ENCODE results near the gene IP6K3. TPM values are rescaled to one million over a fixed set of nuclear protein-coding genes. Genes with fewer than 3 reads are reported as not detected.

IP6K3 gene
- total RNA-seq, 1 experiment from 2014 or later = not detected

DNA sequence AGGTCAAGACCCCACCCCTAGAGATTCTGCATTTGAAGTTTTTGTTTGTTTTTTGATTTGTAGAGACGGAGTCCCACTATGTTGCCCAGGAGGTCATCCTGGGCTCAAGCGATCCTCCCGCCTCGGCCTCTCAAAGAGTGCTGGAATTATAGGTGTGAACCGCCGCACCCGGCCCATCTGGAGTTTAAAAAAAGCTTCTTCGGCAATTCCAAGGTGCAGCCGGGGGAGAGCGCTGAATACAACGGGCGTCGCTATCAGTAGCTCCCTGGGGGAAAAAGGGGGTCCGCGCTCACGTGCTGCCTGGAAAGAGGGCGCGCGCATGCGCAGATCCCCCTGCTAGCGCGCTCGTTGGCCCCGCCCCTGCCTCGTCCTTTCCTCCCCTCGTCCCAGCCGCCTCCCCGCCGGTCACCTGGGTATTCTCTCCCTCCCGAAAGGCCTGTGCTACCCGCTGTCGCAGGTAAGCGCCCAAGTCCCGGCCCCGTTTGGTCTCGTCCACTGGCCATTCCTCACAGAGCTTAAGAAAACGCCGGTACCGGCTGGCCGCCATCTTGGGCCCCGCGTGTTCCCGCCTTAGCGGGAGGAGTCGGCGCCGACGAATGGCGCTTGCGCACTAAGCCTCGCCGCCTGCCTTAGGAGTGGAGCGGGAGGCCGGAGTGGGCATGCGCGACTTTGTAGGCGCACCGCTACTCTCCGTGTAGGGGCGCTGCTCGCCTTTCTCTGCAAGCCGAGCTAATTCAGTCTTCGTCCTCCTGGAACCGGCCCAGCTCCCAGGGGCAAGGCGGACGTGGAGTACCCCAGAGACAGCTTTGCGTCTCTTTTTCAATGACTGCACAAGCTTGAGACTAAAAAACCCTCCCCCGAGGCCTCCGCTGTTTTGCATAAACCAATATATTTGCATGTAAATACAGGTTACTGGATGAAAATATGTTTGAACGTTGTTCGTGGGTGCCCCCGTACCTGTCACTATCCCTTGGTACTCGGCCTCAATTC, 35.3 kb downstream of the IP6K3 start, which contains the start of gene UQCC2:
UQCC2 (minus strand) TSS at position 561 of the 990 bp plus-strand sequence; CDS start at position 547, 14 bp downstream.
- peak within 1 kb of the TSS; percentile 81 for H3K27ac ChIP-seq (ENCODE audit: low read length)
- H3K4me1 ChIP-seq (ENCODE audit: low read length) = peaks cover 29% of the 10 kb centered on the region
- H2AFZ ChIP-seq (ENCODE audit: low read length) = peak within 1 kb of the TSS; percentile 90
- H3K9me2 ChIP-seq (replicated peaks; ENCODE audit: insufficient read depth, low read length) = no peaks in the 10 kb centered on the region
- no peaks in the 10 kb centered on the region for H3K27me3 ChIP-seq (ENCODE audit: low read length)
- peak within 1 kb of the TSS; percentile 86 for H3K4me2 ChIP-seq (ENCODE audit: low read depth, low read length, poor library complexity, severe bottlenecking)
- H3K9ac ChIP-seq (ENCODE audit: low read length) = peak within 1 kb of the TSS; percentile 91
- DNase-seq = peak; percentile 98
- peaks cover 27% of the 10 kb centered on the region for H3K79me2 ChIP-seq (ENCODE audit: low read length)
- H3K36me3 ChIP-seq (ENCODE audit: insufficient read depth, low read length) = peaks cover 15% of the 10 kb centered on the region; the same call in 1 of the 2 replicates
- H3K4me3 ChIP-seq (ENCODE audit: low read length) = peak within 1 kb of the TSS; percentile 81
- H3K9me3 ChIP-seq (ENCODE audit: low read length) = no peaks in the 10 kb centered on the region
- 0 out of 2 replicates have a peak, but pooled peaks cover 4% of the 10 kb centered on the region for H4K20me1 ChIP-seq (ENCODE audit: insufficient read depth, low read depth, low read length)

DNA sequence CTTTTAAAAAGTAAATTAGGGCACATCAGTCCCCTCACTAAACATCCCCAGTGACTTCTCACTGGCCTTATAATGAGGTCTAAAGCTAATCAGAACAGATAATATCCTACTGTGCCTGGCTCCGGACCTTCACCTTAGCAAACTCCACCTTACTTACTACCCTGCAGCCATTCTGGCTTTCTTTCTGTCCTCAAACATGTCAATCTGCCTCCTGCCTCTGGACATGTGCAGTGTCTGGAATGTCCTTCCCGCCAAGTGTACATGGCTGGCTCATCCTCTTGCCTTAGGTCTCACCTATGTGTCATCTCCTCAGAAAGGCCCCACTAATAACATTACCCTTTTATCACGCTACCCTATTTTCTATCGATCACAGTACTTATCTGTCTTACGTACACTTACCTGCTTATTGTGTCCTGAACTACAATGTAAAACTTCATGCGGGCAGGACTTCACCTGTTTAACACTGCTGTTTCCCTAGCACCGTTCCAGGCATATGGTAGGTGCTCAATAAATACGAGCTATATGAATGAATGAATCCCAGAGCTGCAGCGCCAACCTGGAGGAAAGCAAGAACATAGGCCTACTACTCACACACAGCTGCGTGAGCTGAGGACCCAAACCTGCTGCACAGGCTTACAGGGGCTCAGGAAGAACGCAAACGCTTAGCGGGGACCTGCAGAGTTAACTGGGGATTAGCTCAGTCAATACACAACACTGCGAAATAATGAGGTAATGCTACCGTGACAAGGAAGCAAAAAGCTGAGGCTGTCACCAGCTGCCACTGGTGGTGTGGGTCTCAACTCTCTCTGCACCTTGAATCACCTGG, 36.2 kb downstream of the IP6K3 start:
- Histone ChIP-seq H3K27me3 (ENCODE audit: low read length) (no peaks in the 10 kb centered on the region), H2AFZ (ENCODE audit: low read length) (peak overlapping the region; percentile 90), H3K4me1 (ENCODE audit: low read length) (peaks cover 29% of the 10 kb centered on the region), H3K27ac (ENCODE audit: low read length) (peak overlapping the region; percentile 81), H3K9ac (ENCODE audit: low read length) (peak overlapping the region; percentile 91), H4K20me1 (ENCODE audit: insufficient read depth, low read depth, low read length) (0 out of 2 replicates have a peak, but pooled peaks cover 4% of the 10 kb centered on the region), H3K4me3 (ENCODE audit: low read length) (peak overlapping the region; percentile 81), H3K9me3 (ENCODE audit: low read length) (no peaks in the 10 kb centered on the region), H3K79me2 (ENCODE audit: low read length) (peaks cover 27% of the 10 kb centered on the region), H3K36me3 (ENCODE audit: insufficient read depth, low read length) (peaks cover 15% of the 10 kb centered on the region; the same call in 1 of the 2 replicates), H3K4me2 (ENCODE audit: low read depth, low read length, poor library complexity, severe bottlenecking) (peak overlapping the region; percentile 86), H3K9me2 (replicated peaks; ENCODE audit: insufficient read depth, low read length) (no peaks in the 10 kb centered on the region)
- peak; percentile 58 for DNase-seq

DNA sequence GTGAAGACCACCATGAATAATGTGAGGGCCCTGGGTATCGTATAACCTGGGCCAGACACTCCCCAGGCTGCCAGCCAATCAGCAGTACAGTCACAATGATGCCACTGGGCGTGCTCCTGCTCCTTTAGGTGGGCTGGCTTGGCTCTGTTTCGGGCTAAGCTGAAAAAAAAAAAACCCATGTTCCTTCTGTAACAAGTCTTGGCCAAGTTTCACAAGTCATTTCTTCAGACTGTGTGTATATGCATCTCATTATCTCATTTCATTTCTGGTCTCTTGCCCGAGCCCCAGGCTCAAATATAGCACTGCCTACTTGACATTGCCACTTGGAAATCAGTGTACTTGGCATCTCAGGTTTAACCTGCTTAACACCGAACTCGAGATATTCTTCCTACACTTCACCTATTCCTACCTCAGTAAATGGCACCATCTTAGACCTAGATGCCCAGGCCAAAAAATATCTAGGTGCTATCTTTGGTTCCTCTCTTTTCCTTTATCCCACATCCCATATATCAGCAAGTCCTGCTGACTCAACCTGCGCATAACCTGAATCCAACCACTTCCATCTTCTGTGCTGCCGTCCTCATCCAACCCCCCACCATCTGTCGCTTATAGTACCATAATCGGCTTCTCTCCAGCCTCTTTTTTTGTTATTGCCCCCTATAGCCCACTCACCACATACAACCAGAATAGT, 37.0 kb downstream of the IP6K3 start:
- H3K4me2 ChIP-seq (ENCODE audit: low read depth, low read length, poor library complexity, severe bottlenecking) = peak overlapping the region; percentile 86
- H2AFZ ChIP-seq (ENCODE audit: low read length) = no peak overlapping the region
- 0 out of 2 replicates have a peak overlapping the region, but pooled peaks have one; percentile 91 for H3K9ac ChIP-seq (ENCODE audit: low read length)
- H3K27me3 ChIP-seq (ENCODE audit: low read length) = no peaks in the 10 kb centered on the region
- DNase-seq = no peak
- H3K9me3 ChIP-seq (ENCODE audit: low read length) = no peaks in the 10 kb centered on the region
- peaks cover 29% of the 10 kb centered on the region for H3K4me1 ChIP-seq (ENCODE audit: low read length)
- H3K79me2 ChIP-seq (ENCODE audit: low read length) = peaks cover 27% of the 10 kb centered on the region
- H3K4me3 ChIP-seq (ENCODE audit: low read length) = peak overlapping the region; percentile 81; the same call in 1 of the 2 replicates
- 0 out of 2 replicates have a peak, but pooled peaks cover 4% of the 10 kb centered on the region for H4K20me1 ChIP-seq (ENCODE audit: insufficient read depth, low read depth, low read length)
- no peaks in the 10 kb centered on the region for H3K9me2 ChIP-seq (replicated peaks; ENCODE audit: insufficient read depth, low read length)
- peaks cover 15% of the 10 kb centered on the region; the same call in 1 of the 2 replicates for H3K36me3 ChIP-seq (ENCODE audit: insufficient read depth, low read length)
- no peak overlapping the region for H3K27ac ChIP-seq (ENCODE audit: low read length)

DNA sequence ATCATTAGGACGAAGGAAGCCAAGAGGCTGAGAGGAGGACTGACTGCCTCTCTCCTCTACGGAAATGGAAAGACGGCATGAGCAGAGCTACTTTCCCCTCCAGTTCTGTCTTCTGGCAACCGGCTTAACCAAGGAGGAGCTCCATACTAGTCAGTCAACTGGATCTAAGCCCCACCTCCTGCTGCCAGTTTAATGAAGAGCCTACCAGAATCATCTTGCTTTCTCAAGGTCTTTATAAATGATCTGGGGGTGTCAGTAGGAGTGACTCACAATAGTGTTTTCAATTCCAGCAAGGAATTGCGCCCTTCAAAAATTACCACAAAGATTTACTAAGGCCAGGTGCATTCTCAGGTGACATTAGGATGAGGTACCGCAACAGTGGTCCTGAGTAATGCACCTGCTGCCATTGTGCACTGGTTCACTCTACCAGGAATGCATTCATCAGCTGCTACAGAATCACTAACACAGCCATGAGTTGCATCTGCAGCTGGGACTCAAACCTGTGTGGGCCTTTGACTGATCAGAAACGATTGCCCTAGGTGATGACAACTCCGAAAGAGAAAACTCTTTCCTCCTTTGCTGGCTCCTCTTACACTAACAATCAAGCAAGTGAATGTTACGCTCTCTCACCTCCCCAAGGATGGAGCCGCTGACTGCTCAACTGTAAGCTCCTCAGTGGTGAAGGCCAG, 38.0 kb downstream of the IP6K3 start:
- no peaks in the 10 kb centered on the region for H4K20me1 ChIP-seq (ENCODE audit: insufficient read depth, low read depth, low read length)
- no peak overlapping the region for H2AFZ ChIP-seq (ENCODE audit: low read length)
- H3K27ac ChIP-seq (ENCODE audit: low read length) = no peak overlapping the region
- no peaks in the 10 kb centered on the region for H3K27me3 ChIP-seq (ENCODE audit: low read length)
- no peak overlapping the region for H3K9ac ChIP-seq (ENCODE audit: low read length)
- peaks cover 27% of the 10 kb centered on the region for H3K79me2 ChIP-seq (ENCODE audit: low read length)
- no peaks in the 10 kb centered on the region for H3K9me2 ChIP-seq (replicated peaks; ENCODE audit: insufficient read depth, low read length)
- H3K4me2 ChIP-seq (ENCODE audit: low read depth, low read length, poor library complexity, severe bottlenecking) = no peak overlapping the region
- no peak for DNase-seq
- H3K4me3 ChIP-seq (ENCODE audit: low read length) = no peak overlapping the region
- H3K9me3 ChIP-seq (ENCODE audit: low read length) = no peaks in the 10 kb centered on the region
- peaks cover 15% of the 10 kb centered on the region; the same call in 1 of the 2 replicates for H3K36me3 ChIP-seq (ENCODE audit: insufficient read depth, low read length)
- H3K4me1 ChIP-seq (ENCODE audit: low read length) = peaks cover 29% of the 10 kb centered on the region

DNA sequence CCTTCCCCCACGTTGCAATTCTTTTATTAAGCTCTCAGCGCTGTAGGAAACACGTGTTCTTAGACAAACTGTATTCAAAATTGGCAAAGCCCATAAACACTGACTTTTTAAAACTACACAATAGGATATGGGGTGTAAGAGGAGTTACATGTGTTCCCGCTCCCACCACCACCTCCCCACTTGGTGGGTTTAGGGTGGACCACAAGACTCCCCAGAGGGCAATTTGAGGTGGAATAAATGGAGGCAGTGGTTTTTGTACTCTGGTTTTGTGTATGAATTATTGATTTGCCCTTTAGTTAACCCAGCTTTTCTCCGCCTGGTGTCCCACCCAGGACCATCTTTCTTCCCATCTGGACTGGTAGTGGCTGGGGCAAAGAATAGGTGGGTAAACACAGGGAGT, 38.9 kb downstream of the IP6K3 start:
- Histone ChIP-seq H2AFZ (ENCODE audit: low read length) (no peak overlapping the region), H3K4me3 (ENCODE audit: low read length) (no peak overlapping the region), H3K27me3 (ENCODE audit: low read length) (no peaks in the 10 kb centered on the region), H4K20me1 (ENCODE audit: insufficient read depth, low read depth, low read length) (no peaks in the 10 kb centered on the region), H3K9ac (ENCODE audit: low read length) (no peak overlapping the region), H3K79me2 (ENCODE audit: low read length) (peaks cover 27% of the 10 kb centered on the region), H3K9me2 (replicated peaks; ENCODE audit: insufficient read depth, low read length) (no peaks in the 10 kb centered on the region), H3K4me1 (ENCODE audit: low read length) (peaks cover 29% of the 10 kb centered on the region), H3K9me3 (ENCODE audit: low read length) (no peaks in the 10 kb centered on the region), H3K27ac (ENCODE audit: low read length) (no peak overlapping the region), H3K4me2 (ENCODE audit: low read depth, low read length, poor library complexity, severe bottlenecking) (no peak overlapping the region), H3K36me3 (ENCODE audit: insufficient read depth, low read length) (peaks cover 15% of the 10 kb centered on the region; the same call in 1 of the 2 replicates)
- DNase-seq = no peak

DNA sequence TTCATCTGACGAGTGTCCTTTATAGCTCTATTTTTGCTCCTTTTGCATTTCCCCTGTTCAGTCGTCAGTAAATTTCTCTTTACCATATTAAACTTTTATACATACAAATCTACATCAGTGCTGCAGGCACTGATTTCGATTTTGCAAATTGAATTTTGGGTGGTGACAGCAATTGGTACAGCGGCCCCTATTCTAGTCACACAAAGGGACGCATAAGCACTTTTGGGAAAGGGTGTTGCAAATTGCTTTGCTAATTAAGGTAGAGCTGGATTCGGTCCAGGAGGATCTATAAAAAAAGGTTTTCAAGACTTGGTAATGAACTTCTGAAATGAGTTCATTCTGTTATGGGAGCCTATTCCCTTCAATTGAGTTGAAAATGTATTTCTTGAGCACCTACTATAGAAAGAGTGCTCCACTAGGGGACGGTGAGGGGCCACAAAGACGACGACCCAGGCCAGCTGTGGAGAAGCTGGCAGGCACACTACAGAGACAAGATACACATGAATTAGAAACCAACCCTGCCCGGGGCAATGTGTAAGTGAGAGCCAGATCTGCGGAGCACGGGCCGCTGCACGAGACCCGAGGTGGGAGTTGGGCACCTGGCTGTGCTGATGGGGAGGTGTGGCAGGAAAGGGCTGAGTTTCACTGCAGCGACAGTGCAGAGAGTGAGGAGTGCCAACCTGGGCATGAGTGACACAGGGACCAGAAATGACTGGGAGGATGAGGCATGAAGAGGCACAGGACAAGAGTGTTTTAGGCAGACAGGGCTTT, 40.6 kb downstream of the IP6K3 start:
- peaks cover 27% of the 10 kb centered on the region for H3K79me2 ChIP-seq (ENCODE audit: low read length)
- no peak overlapping the region for H3K4me3 ChIP-seq (ENCODE audit: low read length)

More for the DNA sequence above, 40.6 kb downstream of the IP6K3 start:
- Histone ChIP-seq H3K27me3 (ENCODE audit: low read length) (no peaks in the 10 kb centered on the region), H3K27ac (ENCODE audit: low read length) (no peak overlapping the region), H3K36me3 (ENCODE audit: insufficient read depth, low read length) (peaks cover 15% of the 10 kb centered on the region; the same call in 1 of the 2 replicates), H4K20me1 (ENCODE audit: insufficient read depth, low read depth, low read length) (no peaks in the 10 kb centered on the region), H3K4me1 (ENCODE audit: low read length) (peaks cover 23% of the 10 kb centered on the region), H3K9me2 (replicated peaks; ENCODE audit: insufficient read depth, low read length) (no peaks in the 10 kb centered on the region), H2AFZ (ENCODE audit: low read length) (no peak overlapping the region), H3K9me3 (ENCODE audit: low read length) (no peaks in the 10 kb centered on the region), H3K9ac (ENCODE audit: low read length) (no peak overlapping the region), H3K4me2 (ENCODE audit: low read depth, low read length, poor library complexity, severe bottlenecking) (no peak overlapping the region)
- DNase-seq = no peak
